ENCODE results near the gene TATDN3.
"Not testable (repeated sequence)": the region's sequence is repeated elsewhere in the genome, so short reads cannot be mapped to it uniquely, and the experiment has no call there.

Gene TATDN3, protein sequence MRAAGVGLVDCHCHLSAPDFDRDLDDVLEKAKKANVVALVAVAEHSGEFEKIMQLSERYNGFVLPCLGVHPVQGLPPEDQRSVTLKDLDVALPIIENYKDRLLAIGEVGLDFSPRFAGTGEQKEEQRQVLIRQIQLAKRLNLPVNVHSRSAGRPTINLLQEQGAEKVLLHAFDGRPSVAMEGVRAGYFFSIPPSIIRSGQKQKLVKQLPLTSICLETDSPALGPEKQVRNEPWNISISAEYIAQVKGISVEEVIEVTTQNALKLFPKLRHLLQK

DNA sequence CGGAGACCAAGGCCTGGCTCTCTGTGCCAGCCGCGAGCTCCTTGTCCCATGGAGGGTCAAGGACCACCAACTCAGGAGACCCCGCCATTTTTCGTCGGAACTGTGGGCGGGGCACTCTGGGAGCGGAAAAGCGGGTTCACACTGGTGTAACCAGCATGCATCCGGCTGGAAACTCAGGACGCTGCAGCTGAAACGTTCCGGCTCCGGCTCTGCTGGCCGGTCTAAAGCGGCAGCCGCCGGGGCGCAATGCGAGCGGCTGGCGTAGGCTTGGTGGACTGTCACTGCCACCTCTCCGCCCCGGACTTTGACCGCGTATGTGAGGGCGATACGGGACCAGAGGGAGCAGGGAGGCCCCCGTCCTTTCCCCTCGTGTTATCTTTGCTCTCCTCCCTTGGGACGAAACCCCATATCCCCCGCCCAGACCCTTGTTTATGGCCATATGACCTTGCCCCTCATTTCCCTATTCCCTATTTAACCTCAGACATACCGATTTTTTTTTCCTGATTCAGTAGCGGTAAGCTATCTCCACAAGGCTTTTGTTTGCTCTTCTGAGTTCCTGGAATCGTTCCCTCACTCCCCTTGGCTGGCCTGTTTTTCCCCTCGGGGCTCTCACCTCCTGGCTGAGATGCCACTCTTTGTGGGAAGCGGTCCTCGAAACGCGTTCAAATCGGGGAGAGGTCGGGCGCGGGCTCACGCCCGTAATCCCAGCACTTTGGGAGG is at the start of gene TATDN3, which contains the start of gene NSL1:
Gene TATDN3 (plus strand): TSS at position 219 of the 720 bp plus-strand sequence. CDS start 28 bp downstream, at position 247.
Gene NSL1 (minus strand): TSS at position 102 of the 720 bp plus-strand sequence. CDS start 14 bp downstream, at position 88.
- DNase-seq = peak; percentile 93

DNA sequence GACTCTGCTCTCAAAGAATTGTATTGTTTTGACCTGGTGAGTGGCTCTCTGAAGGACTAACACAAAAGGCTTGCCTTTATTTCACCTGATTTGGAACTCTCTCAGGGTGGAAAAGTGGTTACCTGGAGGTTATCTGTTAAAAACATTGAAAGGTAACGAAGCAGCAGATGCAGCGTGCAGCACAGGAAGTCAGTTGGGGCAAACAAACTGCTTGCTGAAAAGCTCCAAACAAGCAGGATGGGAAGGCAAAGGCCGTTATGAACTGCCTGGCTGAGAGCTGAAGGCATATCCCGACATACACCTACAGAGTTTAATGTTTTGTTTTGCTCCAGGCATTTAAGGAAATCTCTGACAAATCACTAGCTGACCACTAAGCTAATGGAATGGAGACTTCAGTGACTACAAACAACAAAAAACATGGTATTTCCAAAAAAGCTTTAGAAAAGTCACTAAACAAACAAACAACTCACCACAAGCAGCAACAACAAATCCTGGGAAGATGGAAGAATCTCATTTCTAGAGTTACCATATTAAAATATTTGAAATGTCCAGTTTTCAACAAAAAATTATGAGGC is 47.7 kb upstream of the TATDN3 start:
- no peak for DNase-seq

DNA sequence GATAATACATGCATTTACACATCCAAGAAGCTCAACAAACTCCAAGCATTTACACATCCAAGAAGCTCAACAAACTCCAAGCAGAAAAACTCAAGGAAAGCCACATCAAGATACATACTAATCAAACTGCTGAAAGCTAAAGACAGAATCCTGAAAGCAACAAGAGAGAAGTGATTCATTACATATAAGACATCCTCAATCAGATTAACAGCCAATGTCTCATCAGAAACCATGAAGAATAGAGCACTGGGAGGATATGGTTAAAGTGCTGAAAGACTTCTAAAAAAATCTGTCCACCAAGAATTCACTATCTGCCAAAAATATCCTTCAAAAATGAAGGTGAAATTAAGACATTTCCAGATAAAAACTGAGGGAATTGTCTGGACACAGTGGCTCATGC is 46.4 kb upstream of the TATDN3 start:
- DNase-seq = no peak

DNA sequence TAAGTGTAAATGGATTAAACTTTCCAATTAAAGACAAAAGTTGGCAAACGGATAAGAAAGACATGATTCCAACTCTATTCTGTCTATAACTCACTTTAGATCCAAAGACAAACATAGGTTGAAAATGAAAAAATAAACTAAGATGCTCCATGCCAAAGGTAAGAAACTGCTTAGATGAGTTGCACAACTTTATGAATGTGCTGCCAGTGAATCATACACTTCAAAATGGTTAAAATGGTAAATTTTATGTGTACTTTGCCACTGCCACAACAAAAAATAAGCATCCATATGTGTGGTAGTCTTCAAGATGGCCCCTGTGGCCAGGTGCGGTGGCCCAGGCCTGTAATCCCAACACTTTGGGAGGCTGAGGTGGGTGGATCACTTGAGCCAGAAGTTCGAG is 45.1 kb upstream of the TATDN3 start:
- no peak for DNase-seq

DNA sequence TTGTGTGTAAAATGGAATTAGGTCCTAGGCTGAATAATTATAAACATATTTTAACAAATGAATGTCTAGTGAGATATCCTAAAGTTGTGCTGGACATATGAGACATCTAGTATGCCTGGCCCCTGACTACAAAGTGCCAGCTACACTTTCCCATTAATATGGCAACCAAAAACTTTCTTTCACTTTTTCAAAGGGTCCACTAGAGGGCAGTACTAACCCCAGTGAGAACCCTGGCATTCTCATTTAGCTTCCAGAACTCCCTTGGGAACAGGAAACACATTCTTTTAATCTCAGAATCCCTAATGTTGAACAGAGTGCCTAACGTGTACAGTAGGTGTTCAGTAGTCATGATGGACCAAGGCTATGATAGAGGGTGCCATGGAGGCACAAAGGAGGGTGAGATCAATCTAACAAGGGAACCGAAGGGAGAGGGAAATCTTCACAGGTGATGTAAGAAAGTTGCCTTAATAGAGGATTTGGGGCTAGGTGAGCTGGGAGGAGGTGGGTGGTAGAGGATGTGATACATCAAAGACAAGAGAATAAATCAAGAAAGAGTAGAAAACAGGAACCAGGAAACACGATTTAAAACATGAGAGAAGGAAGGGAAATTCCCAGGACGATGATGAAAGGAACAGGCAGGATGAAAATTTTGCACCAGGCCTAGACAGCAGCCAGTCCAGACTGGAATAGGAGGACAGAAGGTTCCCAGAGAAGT is 41.7 kb upstream of the TATDN3 start:
- DNase-seq = no peak

DNA sequence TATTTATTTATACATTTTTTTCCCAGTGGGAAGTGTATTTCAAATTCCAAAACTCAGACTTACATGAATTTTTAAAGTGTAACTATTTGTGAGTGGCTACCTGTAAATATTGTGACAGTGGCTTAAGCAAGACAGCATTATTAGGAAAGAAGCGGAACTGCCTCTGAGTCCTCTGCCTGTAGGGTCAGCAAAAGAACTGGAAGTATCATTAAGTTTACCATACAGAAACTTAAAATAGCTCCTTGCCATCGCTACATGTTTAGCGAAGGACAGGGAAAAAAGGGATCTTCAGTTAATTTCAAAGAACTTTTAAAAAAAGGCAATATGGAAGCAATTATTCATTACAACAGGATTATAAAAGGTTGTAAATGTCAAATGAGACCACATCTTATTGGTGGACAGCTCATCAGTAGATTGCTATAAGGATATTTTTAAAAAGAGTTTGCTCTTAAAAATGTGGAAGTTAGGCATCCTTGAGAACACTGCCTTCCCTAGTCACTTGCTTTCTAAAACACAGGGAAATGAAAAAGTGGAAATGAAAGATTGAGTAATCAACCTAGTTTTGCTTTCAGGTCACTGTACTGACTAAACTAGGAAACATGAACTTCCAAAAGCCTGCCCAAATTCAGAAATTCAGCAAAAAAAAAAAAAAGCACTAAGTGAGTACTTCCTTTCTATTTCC is 39.3 kb upstream of the TATDN3 start:
- no peak for DNase-seq

DNA sequence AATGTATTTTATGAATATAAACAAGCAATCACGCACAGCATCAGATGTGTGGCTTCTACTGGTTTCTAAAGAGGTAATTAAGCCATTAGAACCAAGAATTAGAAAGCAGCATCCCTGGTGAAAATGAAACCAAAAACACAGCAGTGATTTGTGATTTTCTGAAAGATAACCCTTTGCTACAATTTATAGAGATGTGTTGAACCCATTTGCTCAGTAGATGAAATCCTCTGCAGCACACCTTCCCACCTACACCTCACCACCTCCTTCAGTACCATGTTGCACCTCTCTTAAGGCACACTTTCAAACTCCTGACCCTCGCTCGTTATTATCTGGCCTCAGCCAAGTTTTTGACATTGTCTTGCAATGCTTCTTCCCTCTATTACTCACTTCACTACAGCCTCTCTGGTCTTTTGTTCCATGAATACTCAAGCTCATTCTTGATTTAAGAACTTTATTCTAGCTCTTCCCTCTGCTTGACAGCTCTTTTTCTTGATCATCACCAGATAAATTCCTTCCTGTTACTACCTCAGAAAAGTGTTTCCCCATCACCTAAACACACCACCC is 38.7 kb upstream of the TATDN3 start:
- no peak for DNase-seq

DNA sequence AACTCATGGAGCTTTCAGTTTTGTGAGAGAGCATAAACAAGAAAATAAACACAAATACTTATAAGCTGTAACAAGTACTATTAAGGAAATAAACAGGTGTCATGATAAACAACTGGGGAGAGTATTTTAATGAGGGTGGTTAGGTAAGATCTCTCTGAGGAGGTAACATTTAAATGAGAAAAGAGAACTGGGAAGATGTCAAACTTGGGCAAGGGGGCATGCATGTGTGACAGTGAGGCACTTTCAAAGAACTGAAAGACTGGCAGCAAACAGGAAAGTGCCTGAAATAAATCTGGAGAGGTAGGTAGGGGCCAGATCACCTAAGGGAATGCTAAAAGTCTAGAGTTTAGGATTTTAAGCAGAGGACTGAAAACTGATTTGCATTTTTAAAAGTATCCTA is 37.9 kb upstream of the TATDN3 start:
- no peak for DNase-seq

DNA sequence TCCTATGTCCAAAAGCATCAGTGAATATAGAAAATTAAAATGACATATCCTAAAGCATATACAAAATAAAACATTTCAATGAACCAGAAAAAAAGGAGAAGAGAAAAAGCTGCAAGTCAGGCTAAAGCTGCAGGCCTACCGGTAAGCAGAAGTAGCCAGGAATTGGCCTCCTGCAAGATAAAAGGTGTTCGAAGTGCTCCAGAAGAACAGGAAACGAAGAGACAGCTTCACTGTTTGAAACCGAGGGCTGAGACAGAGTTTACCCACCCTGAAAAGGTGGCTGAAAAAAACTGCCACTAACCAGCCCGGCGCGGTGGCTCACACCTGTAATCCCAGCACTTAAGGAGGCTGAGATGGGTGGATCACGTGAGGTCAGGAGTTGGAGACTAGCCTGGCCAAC is 37.5 kb upstream of the TATDN3 start:
- no peak for DNase-seq

DNA sequence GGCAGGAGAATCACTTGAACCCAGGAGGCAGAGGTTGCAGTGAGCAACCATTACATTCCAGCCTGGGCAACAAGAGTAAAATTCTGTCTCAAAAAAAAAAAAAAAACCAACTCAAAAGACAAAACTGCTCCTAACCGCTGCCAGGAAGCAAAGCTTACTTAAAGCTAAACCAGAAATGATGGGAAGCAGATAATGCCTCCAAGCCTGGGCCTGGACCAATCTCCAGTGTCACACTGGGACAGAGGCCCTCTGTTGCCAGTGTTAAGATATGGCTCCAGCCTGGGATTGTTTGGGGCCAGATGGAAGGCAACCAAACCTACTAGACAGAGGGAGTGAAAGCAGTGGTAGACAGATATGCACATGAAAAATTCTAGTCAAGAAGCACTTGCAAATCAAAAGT is 37.0 kb upstream of the TATDN3 start:
- DNase-seq = no peak

DNA sequence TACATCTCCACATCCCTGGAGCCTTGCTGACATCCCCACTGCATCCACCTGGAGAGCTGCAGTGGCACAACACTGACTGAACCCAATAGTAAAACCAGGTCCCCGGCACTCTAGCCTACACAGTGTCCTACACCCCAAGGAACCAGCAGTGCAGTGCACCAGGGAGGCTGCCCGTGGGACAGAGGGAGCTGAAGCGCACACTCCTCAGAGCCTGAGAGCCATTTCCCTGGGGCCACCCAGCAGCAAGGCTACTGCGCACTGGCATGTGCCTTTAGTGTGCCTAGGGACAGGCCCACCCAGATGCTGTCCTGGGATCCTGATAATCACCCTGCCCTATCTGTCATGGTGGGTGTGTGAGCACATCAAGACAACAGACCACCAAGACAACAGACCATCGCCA is 32.0 kb upstream of the TATDN3 start:
- DNase-seq = no peak

DNA sequence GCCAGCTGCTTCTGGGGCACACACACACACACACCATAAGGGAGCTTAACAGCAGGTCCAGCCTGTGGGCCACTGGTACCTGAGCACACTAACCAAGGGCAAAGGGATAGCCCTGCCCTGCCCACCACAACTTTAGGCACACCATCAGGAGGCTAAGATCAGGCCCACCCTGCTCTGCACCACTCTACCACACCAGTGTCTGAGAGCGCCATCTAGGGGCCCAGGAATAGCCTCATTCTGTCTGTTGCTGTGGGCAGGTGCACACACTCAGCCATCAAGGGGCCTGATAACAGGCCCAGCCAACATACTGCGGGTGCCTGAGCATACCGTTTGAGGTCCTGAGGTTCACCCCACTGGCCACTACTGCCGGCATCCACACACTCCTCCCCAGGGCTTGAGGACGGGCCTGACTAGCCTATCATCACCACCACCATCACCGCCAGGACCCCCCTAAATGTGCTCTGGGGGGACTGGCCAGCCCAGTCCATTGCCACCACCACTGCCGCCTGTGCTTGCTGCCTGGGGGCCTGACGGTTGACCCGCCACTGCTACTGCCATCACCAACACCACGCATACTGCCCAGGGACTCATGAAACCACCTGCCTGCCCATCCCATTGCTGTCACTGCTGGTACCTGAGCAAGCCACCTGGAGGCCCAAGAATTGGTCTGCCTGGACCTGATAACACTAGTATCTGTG is 31.4 kb upstream of the TATDN3 start:
- DNase-seq = peak; percentile 58

DNA sequence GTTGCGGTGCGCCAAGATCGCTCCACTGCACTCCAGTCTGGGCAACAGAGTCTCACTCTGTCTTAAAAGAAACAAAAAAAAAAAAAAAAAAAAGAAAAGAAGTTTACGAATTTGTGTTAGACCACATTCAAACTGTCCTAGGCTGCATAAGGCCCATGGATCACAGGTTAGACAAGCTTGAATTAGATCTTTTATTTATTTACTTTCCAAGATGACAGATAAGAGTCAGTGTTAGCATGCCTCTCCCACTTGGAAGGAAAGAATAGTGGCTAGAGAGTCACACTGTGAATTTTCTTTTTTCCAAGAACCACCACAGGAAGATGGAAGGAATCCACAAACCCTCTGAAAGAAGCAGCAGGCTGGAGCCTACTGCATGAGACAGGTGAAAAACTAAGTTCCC is 29.5 kb upstream of the TATDN3 start:
- DNase-seq = no peak

DNA sequence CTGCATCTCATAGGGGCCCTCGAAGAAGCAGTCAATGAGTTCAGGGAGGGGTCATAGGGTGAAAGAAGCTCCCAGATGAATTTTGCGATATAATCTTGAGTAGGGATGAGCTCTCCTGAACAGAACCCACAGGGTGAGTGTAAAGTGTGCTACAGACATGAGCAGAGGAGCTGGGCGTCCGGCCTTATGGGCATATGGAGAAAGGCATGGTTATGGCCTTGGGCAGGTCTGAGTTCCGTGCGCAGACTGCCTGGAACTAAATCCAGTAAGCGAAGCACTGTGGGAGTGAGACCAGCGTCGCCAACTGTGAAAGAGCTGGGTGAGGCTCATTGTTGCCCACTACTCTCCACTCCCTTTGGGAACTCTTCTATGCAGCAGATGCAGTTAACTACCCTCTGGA is 28.9 kb upstream of the TATDN3 start:
- no peak for DNase-seq

DNA sequence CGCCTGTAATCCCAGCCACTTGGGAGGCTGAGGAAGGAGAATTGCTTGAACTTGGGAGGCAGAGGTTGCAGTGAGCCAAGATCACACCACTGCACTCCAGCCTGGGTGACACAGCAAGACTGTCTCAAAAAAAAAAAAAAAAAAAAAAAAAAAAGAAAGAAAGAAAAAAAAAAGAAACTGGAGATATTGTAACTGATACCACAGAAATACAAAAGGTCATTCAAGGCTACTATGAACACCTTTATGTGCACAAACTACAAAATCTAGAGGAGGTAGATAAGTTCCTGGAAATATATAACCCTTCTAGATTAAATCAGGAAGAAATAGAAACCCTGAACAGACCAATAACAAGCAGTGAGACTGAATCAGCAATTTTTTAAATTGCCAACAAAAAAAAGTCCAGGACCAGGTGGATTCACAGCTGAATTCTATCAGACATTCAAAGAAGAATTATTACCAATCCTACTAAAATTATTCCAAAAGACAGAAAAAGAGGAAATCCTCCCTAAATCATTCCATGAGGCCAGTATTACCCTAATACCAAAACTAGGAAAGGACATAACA is 26.9 kb upstream of the TATDN3 start:
- not testable (repeated sequence) for DNase-seq

DNA sequence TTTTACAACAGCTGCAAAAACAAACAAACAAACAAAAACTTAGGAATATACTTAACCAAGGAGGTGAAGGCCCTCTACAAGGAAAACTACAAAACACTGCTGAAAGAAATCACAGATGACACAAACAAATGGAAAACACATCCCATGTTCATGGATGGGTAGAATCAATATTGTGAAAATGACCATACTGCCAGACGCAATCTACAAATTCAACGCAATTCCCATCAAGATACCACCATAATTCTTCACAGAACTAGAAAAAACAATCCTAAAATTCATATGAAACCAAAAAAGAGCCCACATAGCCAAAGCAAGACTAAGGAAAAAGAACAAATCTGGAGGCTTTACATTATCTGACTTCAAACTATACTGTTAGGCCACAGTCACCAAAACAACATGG is 24.9 kb upstream of the TATDN3 start:
- DNase-seq = not testable (repeated sequence)

DNA sequence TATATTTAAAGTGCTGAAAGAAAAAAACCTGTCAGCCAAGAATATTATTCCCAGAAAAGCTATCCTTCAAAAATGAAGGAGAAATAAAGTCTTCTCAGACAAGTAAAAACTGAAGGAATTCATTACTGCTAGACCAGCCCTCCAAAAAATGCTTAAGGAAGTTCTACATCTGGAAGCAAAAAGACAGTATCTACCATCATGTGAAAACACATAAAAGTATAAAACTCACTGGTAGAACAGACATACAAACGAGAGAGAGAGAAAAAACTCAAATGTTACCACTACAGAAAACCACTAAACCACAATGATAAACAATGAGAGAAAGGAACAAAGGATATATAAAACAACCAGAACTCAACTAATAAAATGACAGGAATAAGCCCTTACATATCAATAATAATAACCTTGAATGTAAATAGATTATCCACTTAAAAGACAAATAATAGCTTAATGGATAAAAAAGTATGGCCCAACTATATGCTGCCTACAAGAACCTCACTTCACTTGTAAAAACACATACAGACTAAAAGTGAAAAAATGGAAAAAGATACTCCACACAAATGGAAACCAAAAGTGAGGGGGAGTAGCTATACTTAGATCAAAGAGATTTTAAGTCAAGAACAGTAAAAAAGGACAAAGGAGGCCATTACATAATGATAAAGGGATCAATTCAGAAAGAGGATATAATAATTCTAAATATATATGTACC is 22.1 kb upstream of the TATDN3 start:
- DNase-seq = no peak

DNA sequence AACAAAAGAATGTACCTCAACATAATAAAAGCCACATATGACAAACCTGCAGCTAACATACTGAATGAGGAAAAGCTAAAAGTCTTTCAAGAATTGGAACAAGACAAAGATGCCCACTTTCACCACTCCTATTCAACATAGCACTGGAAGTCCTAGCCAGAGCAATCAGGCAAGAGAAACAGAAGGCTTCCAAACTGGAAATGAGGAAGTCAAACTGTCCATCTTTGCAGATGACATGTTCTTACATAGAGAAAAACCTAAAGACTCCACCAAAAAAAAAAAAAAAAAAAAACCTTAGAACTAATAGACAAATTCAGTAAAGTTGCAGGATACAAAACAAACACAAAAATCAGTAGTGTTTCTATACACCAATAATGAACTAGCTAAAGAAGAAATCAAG is 20.4 kb upstream of the TATDN3 start:
- no peak for DNase-seq

DNA sequence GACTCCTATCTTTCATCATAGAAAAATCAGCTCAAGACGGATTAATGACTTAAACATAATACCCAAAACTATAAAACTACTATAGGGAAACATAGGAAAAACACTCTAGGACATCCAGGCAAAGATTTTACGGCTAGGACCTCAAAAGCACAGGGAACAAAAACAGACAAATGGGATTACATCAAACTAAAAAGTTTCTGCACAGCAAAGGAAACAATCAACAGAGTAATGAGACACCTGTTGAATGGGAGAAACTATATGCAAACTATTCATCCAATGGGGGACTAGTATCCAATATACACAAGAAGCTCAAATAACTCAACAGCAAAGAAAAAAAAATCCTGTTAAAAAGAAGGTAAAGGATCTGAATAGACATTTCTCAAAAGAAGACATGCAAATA is 18.7 kb upstream of the TATDN3 start:
- no peak for DNase-seq

DNA sequence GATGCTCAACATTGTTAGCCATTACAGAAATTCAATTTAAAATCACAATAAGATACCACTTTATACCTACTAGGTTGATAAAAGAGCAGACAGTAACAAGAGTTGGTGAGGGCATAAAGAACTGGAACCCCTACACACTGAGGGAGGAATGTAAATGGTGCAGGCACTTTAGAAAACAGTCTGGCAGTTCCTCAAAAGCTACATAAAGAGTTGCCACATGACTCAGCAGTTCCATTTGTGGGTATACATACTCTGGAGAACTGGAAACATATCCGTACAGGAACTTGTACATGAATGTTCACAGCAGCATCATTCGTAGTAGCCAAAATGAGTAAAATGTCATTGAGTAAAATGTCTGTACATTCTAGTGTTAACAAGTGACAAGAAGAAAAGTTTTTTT is 17.1 kb upstream of the TATDN3 start:
- no peak for DNase-seq

DNA sequence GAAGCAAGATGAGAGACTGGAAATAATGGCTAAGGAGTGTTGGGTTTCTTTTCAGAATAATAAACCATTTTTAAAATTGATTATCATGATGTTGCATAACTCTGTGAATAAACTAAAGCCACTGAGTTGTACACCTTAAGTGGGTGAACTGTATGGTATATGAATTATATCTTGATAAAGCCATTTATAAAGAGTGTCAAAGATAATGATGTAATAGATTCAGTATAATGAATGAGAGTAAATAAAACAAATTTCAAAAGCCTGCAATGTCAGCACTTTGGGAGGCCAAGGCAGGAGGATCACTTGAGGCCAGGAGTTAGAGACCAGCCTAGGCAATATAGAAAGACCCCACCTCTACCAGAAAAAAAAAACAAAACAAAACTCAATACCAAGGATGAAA is 16.5 kb upstream of the TATDN3 start:
- DNase-seq = no peak
